ENCODE measurements around the gene DMAC2.
"Not testable (repeated sequence)": the region's sequence is repeated elsewhere in the genome, so short reads cannot be mapped to it uniquely, and the experiment has no call there.

The DMAC2 gene

GRCh38 chr19:41439441-41440222 is at the start of gene DMAC2:
Gene DMAC2, minus strand, starts transcription at chr19:41439912. Its CDS starts 13 bp downstream, at chr19:41439899.
- DNase-seq = peak; percentile 97 to 99 (median 98)

- DNase-seq = not testable (repeated sequence)
Measured at GRCh38 chr19:41486953-41487352, 47.2 kb upstream of the DMAC2 start.

- no peak for DNase-seq
Measured at GRCh38 chr19:41484822-41485221, 45.1 kb upstream of the DMAC2 start.

- DNase-seq = no peak
Measured at GRCh38 chr19:41480336-41480735, 40.6 kb upstream of the DMAC2 start.

GRCh38 chr19:41479757-41480191 is 40.1 kb upstream of the DMAC2 start:
- no peak for DNase-seq

- DNase-seq = peak in 1 of 3 donors; percentile 2
Measured at GRCh38 chr19:41478875-41479756, 39.4 kb upstream of the DMAC2 start.

- no peak for DNase-seq
Measured at GRCh38 chr19:41478171-41478570, 38.5 kb upstream of the DMAC2 start.

- no peak for DNase-seq
Measured at GRCh38 chr19:41476583-41476982, 36.9 kb upstream of the DMAC2 start.

GRCh38 chr19:41463257-41464256 is 23.8 kb upstream of the DMAC2 start:
- DNase-seq = peak in 2 of 3 donors; percentile 14 to 28

- no peak for DNase-seq
Measured at GRCh38 chr19:41462497-41462896, 22.8 kb upstream of the DMAC2 start.

GRCh38 chr19:41457241-41457640 is 17.5 kb upstream of the DMAC2 start:
- DNase-seq = no peak

GRCh38 chr19:41456342-41456918 is 16.7 kb upstream of the DMAC2 start:
- DNase-seq = no peak

- no peak for DNase-seq
Measured at GRCh38 chr19:41455936-41456335, 16.2 kb upstream of the DMAC2 start.

- no peak for DNase-seq
Measured at GRCh38 chr19:41452584-41453275, 13.0 kb upstream of the DMAC2 start.

GRCh38 chr19:41449865-41450178 is 10.1 kb upstream of the DMAC2 start:
- DNase-seq = no peak

- peak; percentile 75 to 83 (median 81) for DNase-seq
Measured at GRCh38 chr19:41449079-41449864, 9.6 kb upstream of the DMAC2 start.

- DNase-seq = no peak
Measured at GRCh38 chr19:41447732-41448332, 8.1 kb upstream of the DMAC2 start.

GRCh38 chr19:41445575-41445974 is 5.9 kb upstream of the DMAC2 start:
- DNase-seq = no peak

GRCh38 chr19:41443813-41444455 is 4.2 kb upstream of the DMAC2 start:
- DNase-seq = no peak
